GM11168 (cell line): ENCODE measurements around the gene PEMT.

Experiments
- in situ Hi-C: fragments of 300-500 bp; cut with MboI; formaldehyde crosslinking; loops from one replicate; pipeline ENCODE4 v1.12.0; 2022; ENCODE audit warnings: low sequenced_read_pairs; ENCODE audit not compliant: unreplicated experiment

The PEMT gene

DNA sequence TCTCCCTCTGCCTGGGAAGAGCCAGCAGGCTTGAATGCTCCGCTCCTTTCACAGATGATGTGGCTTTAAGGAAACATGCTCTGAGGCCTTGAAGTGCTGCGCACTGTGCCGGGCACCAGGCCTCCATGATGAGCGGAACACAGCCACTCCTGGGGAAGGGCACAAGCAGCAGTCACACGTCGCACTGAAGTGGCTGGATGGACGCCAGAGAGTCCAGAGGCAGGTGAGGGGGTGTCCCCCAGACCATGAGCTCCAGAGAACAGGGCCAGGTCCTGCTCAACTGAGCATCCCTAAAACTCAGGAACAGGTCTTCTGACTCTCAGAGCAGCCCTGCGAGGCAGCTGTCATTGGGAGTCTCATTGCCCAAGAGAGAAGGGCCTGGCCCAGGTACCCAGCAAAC is 35.6 kb downstream of the PEMT start:
- in situ Hi-C loops: no loop called here

DNA sequence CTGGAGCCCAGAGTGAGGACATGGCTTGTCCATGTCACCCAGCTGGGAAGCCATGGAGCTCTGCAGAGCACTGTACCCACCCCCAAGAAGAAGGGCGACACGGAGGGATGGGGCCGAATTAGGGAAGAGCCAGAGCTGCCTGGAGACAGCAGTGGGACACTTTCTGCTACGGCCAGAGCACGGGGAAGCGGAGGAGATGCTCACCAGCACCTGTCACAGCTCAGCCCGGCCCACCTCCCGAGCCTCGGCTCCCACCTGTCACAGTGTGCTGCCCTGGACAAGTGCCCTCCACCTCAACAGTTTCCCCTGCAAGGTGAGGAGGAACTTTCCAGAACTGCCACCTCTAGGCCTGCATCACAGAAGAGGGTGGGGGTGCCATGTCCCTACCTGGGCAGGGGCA is 36.4 kb downstream of the PEMT start:
- in situ Hi-C loops: no loop called here

GRCh38 chr17:17554266-17554665 is 37.2 kb downstream of the PEMT start:
- in situ Hi-C loops: no loop called here

- in situ Hi-C loops: no loop called here
Measured at GRCh38 chr17:17553217-17554195, 38.0 kb downstream of the PEMT start.

- in situ Hi-C loops: no loop called here
Measured at GRCh38 chr17:17552351-17553216, 38.9 kb downstream of the PEMT start.

GRCh38 chr17:17551361-17551760 is 40.1 kb downstream of the PEMT start:
- in situ Hi-C loops: no loop called here

DNA sequence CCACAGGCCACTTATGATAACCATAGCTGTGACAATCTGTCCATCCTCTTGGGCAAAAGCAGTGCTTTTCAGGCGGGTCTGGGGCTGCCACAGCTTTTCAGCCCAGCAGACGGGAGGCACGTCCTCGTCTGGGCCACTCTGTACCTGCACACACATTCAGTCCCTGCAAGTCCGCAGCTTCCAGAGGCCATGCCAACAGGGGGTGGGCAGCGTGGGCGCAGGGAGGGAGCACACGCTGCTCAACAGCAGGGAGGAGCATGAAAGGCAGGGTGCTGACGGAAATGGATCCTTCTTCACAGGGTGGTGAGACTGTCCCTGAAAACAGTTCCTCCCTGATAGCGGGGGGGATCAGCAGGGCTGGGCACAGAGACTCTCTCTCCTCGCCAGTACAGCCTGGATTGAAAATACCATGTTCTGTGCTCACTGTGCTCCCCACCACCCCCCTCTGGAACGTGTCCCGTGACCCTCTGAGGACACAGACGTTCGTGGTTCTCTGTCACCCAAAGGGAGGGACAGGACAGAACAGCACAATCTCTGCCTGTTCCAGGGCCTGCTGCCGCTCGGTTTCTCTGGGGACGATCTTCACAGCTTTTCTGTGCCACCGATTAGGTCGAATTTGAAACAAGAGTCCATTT is 41.7 kb downstream of the PEMT start:
- in situ Hi-C loops: no loop called here

GRCh38 chr17:17548044-17548443 is 43.5 kb downstream of the PEMT start:
- in situ Hi-C loops: no loop called here

GRCh38 chr17:17547210-17547764 is 44.2 kb downstream of the PEMT start:
- in situ Hi-C loops: no loop called here

- in situ Hi-C loops: no loop called here
Measured at GRCh38 chr17:17546399-17547185, 44.9 kb downstream of the PEMT start.

GRCh38 chr17:17545984-17546383 is 45.5 kb downstream of the PEMT start:
- in situ Hi-C loops: no loop called here

DNA sequence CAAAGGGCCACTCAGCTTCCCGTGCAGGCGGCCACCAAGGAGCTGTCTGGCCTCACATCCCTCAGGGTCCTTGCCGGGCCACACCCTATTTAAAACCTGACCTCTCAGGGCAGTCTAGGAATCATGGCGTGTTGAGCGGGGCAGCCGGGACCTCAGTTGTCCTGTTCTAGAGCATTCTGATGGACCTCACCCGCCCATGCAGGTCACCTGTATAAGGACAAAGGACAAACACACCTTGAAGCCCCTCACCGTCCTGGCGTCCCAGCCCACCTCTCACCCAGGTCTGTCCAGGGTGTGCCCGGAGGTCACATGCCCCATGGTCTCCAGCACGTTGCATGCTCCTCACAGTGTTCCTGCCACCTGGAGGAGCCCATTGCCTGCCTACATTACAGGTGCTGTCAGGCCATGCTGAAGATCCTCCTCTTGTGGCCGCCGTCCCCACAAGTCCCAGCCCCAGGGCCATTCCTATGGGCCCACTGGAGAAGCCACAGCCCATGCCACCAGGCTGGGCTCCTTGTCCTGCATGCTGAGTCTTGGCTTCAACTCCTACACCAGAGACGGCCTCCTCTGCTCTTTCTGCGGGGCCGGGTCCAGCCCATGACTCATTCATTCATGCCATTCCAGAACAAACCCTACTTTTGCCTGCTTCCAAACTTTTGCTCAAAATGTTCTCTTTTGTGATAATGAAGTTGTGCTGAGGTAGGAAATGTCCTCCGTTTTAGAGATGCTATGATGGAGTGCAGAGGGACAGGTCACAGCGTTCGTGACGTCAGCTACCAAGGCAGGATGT is 46.3 kb downstream of the PEMT start:
- in situ Hi-C loops: no loop called here

GRCh38 chr17:17542906-17543635 is 48.4 kb downstream of the PEMT start:
- in situ Hi-C loops: no loop called here

GRCh38 chr17:17541640-17542001 is 49.9 kb downstream of the PEMT start:
- in situ Hi-C loops: no loop called here

DNA sequence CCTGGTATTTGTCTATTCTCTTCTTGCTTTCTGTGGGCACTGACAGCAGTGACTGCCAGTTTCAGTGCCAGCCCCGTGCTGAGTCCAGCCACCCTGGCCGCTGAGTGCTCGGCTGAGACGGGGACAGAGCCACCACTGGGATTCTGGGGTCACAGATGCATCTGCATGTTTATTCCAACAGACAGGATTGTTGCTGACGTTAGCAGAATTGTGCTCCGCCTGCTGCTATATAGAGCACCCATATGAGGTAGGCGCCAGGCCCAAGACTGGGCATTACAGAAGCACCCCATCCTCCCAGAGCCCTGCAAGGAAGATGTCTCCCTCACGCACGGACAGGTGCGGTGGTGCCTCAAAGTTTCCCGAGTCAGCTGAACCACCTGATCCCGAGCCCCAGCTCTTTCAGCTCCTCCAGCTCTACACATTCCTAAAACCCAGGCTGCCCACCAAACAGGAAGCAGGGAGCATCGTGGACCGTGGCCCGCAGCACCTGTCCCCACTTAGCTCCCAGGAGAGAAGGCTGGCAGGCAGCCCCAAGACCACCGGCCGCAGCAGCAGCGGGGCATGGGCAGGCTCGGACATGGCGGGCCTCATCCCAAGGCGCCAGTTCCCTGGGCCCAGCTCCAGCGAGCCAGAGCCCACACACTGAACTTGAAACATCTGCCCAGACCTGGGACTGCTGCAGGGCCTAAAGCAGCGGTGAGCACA is 50.4 kb downstream of the PEMT start:
- in situ Hi-C loops: no loop called here

- in situ Hi-C loops: no loop called here
Measured at GRCh38 chr17:17540278-17540906, 51.1 kb downstream of the PEMT start.

- in situ Hi-C loops: no loop called here
Measured at GRCh38 chr17:17539591-17539990, 51.9 kb downstream of the PEMT start.
